ENCODE measurements around the gene CNTLN. TPM values are rescaled to one million over a fixed set of nuclear protein-coding genes. Genes with fewer than 3 reads are reported as not detected.
"Not testable (repeated sequence)": the region's sequence is repeated elsewhere in the genome, so short reads cannot be mapped to it uniquely, and the experiment has no call there.

The CNTLN gene
- total RNA-seq, 1 experiment from 2014 or later, result 6.7 TPM

DNA sequence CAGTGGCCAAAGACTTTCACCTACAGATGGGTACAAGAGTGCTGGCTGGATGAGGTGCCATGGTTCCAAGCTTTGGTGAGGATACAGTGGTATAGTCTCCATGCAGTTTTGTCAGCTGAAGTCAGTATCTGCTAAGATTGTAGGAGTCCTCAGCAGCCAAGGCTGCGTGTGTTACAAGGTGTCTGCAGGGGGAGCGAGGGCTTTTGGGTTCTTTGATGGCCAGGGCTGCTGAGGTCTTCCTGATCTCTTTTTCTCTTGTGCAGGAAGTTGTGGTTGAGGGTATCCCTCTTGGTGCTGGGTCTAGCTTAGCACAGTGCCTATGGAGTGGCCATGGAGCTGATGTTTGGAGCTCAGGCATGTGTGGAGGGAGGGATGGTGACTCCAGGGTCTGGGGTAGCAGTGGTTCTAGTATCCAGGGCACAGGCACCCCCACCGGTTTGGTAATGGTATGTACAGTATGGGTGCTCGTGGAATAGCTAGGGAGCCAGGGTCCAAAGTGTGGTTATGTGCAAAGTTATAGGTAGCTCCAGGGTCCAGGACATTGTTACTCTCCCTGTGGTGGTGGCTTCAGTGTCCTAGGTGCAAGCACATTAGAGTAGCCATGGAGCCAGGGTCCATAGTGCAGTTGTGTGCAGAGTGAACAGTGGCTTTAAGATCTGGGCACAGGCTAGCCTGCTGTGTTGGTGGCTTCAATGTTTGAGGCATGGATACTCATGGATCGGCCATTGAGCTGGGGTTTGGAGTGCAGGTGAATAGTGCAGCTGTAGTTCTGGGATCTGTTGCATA lies 36.7 kb downstream of the CNTLN start:
- CTCF ChIA-PET, result interaction anchor here (0.7 kb wide), 1 partner anchor 292 kb away, joined by 4 read pairs; no protein-coding TSS in a partner anchor
- Mint-ChIP-seq H3K4me1 (ENCODE audit: insufficient read depth, unreplicated experiment) (peaks cover 5% of the 10 kb centered on the region), H3K27me3 (ENCODE audit: insufficient read depth, unreplicated experiment) (no peaks in the 10 kb centered on the region), H3K9me3 (ENCODE audit: unreplicated experiment) (no peaks in the 10 kb centered on the region), H3K27ac (ENCODE audit: low read depth, unreplicated experiment) (no peak overlapping the region), H3K36me3 (ENCODE audit: insufficient read depth, unreplicated experiment) (no peaks in the 10 kb centered on the region), H3K4me3 (ENCODE audit: unreplicated experiment) (no peak overlapping the region)
- no TSS peak for BruUV-seq (replicated peaks)
- TF ChIP-seq, protein P1, sequence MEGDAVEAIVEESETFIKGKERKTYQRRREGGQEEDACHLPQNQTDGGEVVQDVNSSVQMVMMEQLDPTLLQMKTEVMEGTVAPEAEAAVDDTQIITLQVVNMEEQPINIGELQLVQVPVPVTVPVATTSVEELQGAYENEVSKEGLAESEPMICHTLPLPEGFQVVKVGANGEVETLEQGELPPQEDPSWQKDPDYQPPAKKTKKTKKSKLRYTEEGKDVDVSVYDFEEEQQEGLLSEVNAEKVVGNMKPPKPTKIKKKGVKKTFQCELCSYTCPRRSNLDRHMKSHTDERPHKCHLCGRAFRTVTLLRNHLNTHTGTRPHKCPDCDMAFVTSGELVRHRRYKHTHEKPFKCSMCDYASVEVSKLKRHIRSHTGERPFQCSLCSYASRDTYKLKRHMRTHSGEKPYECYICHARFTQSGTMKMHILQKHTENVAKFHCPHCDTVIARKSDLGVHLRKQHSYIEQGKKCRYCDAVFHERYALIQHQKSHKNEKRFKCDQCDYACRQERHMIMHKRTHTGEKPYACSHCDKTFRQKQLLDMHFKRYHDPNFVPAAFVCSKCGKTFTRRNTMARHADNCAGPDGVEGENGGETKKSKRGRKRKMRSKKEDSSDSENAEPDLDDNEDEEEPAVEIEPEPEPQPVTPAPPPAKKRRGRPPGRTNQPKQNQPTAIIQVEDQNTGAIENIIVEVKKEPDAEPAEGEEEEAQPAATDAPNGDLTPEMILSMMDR (IDR thresholded peaks at IDR 0.05; ENCODE audit: unreplicated experiment), result no peak
- intact Hi-C loops (cut with micrococcal nuclease), result no loop called here
- POLR2A ChIA-PET, result no interaction called here
- no peak for DNase-seq (ENCODE audit: unreplicated experiment)

DNA sequence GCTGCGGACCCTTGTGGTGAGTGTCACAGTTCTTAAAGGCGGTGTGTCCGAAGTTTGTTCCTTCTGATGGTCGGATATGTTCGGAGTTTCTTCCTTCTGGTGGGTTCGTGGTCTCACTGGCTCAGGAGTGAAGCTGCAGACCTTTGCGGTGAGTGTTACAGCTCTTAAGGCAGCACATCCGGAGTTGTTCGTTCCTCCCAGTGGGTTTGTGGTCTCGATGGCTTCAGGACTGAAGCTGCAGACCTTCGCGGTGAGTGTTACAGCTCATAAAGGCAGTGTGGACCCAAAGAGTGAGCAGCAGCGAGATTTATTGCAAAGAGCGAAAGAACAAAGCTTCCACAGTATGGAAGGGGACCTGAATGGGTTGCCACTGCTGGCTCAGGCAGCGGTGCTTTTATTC lies 42.7 kb downstream of the CNTLN start:
- CTCF ChIA-PET, result interaction anchor here (0.6 to 1.1 kb wide), 4 partner anchors 15 to 526 kb away, joined by 4 to 5 read pairs (median 4); no protein-coding TSS in a partner anchor
- H3K4me1 Mint-ChIP-seq (ENCODE audit: insufficient read depth, unreplicated experiment); H3K36me3 Mint-ChIP-seq (ENCODE audit: insufficient read depth, unreplicated experiment); intact Hi-C loops (cut with micrococcal nuclease); H3K9me3 Mint-ChIP-seq (ENCODE audit: unreplicated experiment); H3K27me3 Mint-ChIP-seq (ENCODE audit: insufficient read depth, unreplicated experiment); H3K4me3 Mint-ChIP-seq (ENCODE audit: unreplicated experiment); DNase-seq (ENCODE audit: unreplicated experiment); BruUV-seq (replicated peaks); H3K27ac Mint-ChIP-seq (ENCODE audit: low read depth, unreplicated experiment): not testable (repeated sequence)
- POLR2A ChIA-PET, result interaction anchor here (1.0 kb wide), 1 partner anchor 32 kb away, joined by 3 read pairs; no protein-coding TSS in a partner anchor

DNA sequence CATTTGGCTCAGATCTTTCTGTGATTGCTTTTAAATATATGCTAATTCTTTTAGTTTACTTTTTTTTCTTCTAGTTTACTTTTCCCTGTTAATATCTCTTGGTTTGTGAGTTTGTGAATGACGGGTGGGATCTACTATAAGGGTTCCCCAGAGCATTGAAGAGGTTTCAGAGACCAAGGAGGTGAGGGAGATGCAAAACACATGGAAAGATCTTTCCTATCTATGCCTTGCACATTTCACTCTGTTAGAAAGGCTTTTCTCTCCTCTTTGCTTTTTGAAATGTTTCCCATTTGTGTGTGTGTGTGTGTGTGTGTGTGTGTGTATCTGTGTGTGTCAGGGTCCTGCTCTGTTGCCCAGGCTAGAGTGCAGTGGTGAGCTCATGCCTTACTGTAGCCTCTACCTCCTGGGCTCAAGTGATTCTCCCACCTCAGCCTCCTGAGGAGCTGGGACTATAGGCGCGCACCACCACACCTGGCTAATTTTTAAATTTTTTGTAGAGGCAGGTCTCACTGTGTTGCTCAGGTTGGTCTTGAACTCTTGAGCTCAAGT lies 50.7 kb downstream of the CNTLN start:
- Mint-ChIP-seq H3K4me1 (ENCODE audit: insufficient read depth, unreplicated experiment) (no peaks in the 10 kb centered on the region), H3K27me3 (ENCODE audit: insufficient read depth, unreplicated experiment) (no peaks in the 10 kb centered on the region), H3K36me3 (ENCODE audit: insufficient read depth, unreplicated experiment) (peaks cover 4% of the 10 kb centered on the region), H3K27ac (ENCODE audit: low read depth, unreplicated experiment) (no peak overlapping the region), H3K4me3 (ENCODE audit: unreplicated experiment) (no peak overlapping the region), H3K9me3 (ENCODE audit: unreplicated experiment) (peaks cover 5% of the 10 kb centered on the region)
- TF ChIP-seq, protein P1 (IDR thresholded peaks at IDR 0.05; ENCODE audit: unreplicated experiment), result no peak
- ChIA-PET CTCF (no interaction called here), POLR2A (no interaction called here)
- intact Hi-C loops (cut with micrococcal nuclease), result no loop called here
- BruUV-seq (replicated peaks), result no TSS peak
- no peak for DNase-seq (ENCODE audit: unreplicated experiment)

DNA sequence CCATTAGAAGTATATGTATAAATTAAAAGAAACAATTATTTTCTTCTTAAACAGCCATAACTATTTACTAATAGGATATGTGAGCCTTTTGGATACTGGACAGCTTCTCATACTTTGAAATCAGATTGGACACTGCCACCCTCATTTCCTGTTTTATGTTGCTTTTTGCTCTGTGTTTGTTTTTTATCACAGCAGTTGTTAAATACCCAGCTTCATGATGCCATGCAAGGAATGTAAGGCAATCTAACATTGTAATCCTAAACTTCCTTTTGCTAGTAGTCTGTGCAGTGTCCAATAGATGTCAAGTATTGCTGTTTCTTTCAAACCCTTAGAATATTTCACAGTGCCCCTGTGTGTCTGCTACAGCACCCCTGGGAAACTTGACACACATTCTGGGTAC lies 56.2 kb downstream of the CNTLN start:
- POLR2A ChIA-PET, result no interaction called here
- no peaks in the 10 kb centered on the region for H3K27me3 Mint-ChIP-seq (ENCODE audit: insufficient read depth, unreplicated experiment)
- no TSS peak for BruUV-seq (replicated peaks)
- peaks cover 4% of the 10 kb centered on the region for H3K36me3 Mint-ChIP-seq (ENCODE audit: insufficient read depth, unreplicated experiment)
- no peak overlapping the region for H3K4me3 Mint-ChIP-seq (ENCODE audit: unreplicated experiment)
- CTCF ChIA-PET, result no interaction called here
- no peaks in the 10 kb centered on the region for H3K9me3 Mint-ChIP-seq (ENCODE audit: unreplicated experiment)
- TF ChIP-seq, protein P1 (IDR thresholded peaks at IDR 0.05; ENCODE audit: unreplicated experiment), result no peak
- peak; percentile 2 for DNase-seq (ENCODE audit: unreplicated experiment)
- peaks cover 4% of the 10 kb centered on the region for H3K4me1 Mint-ChIP-seq (ENCODE audit: insufficient read depth, unreplicated experiment)
- H3K27ac Mint-ChIP-seq (ENCODE audit: low read depth, unreplicated experiment), result no peak overlapping the region
- intact Hi-C loops (cut with micrococcal nuclease), result no loop called here
